Measurements from ENCODE around the gene C2orf49. TPM values are rescaled to one million over a fixed set of nuclear protein-coding genes. Genes with fewer than 3 reads are reported as not detected.
"Not testable (repeated sequence)": the region's sequence is repeated elsewhere in the genome, so short reads cannot be mapped to it uniquely, and the experiment has no call there.

Gene C2orf49
- total RNA-seq, 2 donors from 2014 or later, result 18.1 to 21.5 TPM

GRCh38 chr2:105327271-105327670, 10.1 kb upstream of the C2orf49 start:
- ATAC-seq; H3K27me3 Mint-ChIP-seq; H3K36me3 Mint-ChIP-seq (ENCODE audit: low read depth); H3K4me3 Mint-ChIP-seq; H3K9me3 ChIP-seq (ENCODE audit: control insufficient read depth, low read length, poor library complexity, severe bottlenecking); DNase-seq: not testable (repeated sequence)
- Mint-ChIP-seq H3K4me1 (peaks cover 35% of the 10 kb centered on the region), H3K27ac (peak overlapping the region; percentile 95)

- Mint-ChIP-seq H3K4me1 (peaks cover 32% of the 10 kb centered on the region), H3K27me3 (no peaks in the 10 kb centered on the region), H3K27ac (peak overlapping the region; percentile 95), H3K4me3 (peak overlapping the region; percentile 93), H3K36me3 (ENCODE audit: low read depth) (no peaks in the 10 kb centered on the region)
- no peaks in the 10 kb centered on the region for H3K9me3 ChIP-seq (ENCODE audit: control insufficient read depth, low read length, poor library complexity, severe bottlenecking)
- ATAC-seq (no peak), DNase-seq (no peak)
These were observed 9.7 kb upstream of the C2orf49 start for GRCh38 chr2:105327690-105328089.

- Mint-ChIP-seq H3K4me1 (peaks cover 28% of the 10 kb centered on the region), H3K27me3 (no peaks in the 10 kb centered on the region)
These were observed 8.8 kb upstream of the C2orf49 start for GRCh38 chr2:105328281-105329196.

GRCh38 chr2:105329197-105329554, 8.2 kb upstream of the C2orf49 start:
- DNase-seq (no peak), ATAC-seq (peak; percentile 32)
- Mint-ChIP-seq H3K36me3 (ENCODE audit: low read depth) (no peaks in the 10 kb centered on the region), H3K27ac (peak overlapping the region; percentile 95), H3K4me3 (peak overlapping the region; percentile 93), H3K4me1 (peaks cover 25% of the 10 kb centered on the region), H3K27me3 (no peaks in the 10 kb centered on the region)
- H3K9me3 ChIP-seq (ENCODE audit: control insufficient read depth, low read length, poor library complexity, severe bottlenecking), result no peaks in the 10 kb centered on the region

More at GRCh38 chr2:105328281-105329196, 8.8 kb upstream of the C2orf49 start:
- H3K9me3 ChIP-seq (ENCODE audit: control insufficient read depth, low read length, poor library complexity, severe bottlenecking), result no peaks in the 10 kb centered on the region
- no peak for ATAC-seq
- Mint-ChIP-seq H3K27ac (peak overlapping the region; percentile 95), H3K4me3 (peak overlapping the region; percentile 93), H3K36me3 (ENCODE audit: low read depth) (no peaks in the 10 kb centered on the region)
- no peak for DNase-seq

- Mint-ChIP-seq H3K36me3 (ENCODE audit: low read depth) (no peaks in the 10 kb centered on the region), H3K27me3 (no peaks in the 10 kb centered on the region), H3K4me3 (peak within 1 kb of the TSS; percentile 93), H3K27ac (peak within 1 kb of the TSS; percentile 95), H3K4me1 (peaks cover 23% of the 10 kb centered on the region)
- DNase-seq, result peak; percentile 53 to 62 (median 55)
- peak; percentile 91 for ATAC-seq
- H3K9me3 ChIP-seq (ENCODE audit: control insufficient read depth, low read length, poor library complexity, severe bottlenecking), result no peaks in the 10 kb centered on the region
These were observed 7.5 kb upstream of the C2orf49 start, which contains the start of gene TGFBRAP1 for GRCh38 chr2:105329561-105330495. TSS of gene TGFBRAP1 (minus strand) at chr2:105329735. CDS start at chr2:105308301, 21,434 bp downstream.

- H3K36me3 Mint-ChIP-seq (ENCODE audit: low read depth), result no peaks in the 10 kb centered on the region
- DNase-seq (no peak), ATAC-seq (no peak)
- H3K4me3 Mint-ChIP-seq, result no peak overlapping the region
- H3K9me3 ChIP-seq (ENCODE audit: control insufficient read depth, low read length, poor library complexity, severe bottlenecking), result no peaks in the 10 kb centered on the region
- H3K27me3 Mint-ChIP-seq, result no peaks in the 10 kb centered on the region
- peaks cover 23% of the 10 kb centered on the region for H3K4me1 Mint-ChIP-seq
- peak overlapping the region; percentile 95 for H3K27ac Mint-ChIP-seq
These were observed 6.5 kb upstream of the C2orf49 start for GRCh38 chr2:105330681-105331375.

- no peaks in the 10 kb centered on the region for H3K9me3 ChIP-seq (ENCODE audit: control insufficient read depth, low read length, poor library complexity, severe bottlenecking)
- no peak for ATAC-seq
- H3K4me3 Mint-ChIP-seq, result no peak overlapping the region
- H3K4me1 Mint-ChIP-seq, result peaks cover 27% of the 10 kb centered on the region
- no peak for DNase-seq
- no peaks in the 10 kb centered on the region for H3K27me3 Mint-ChIP-seq
- peaks cover 2% of the 10 kb centered on the region for H3K36me3 Mint-ChIP-seq (ENCODE audit: low read depth)
- H3K27ac Mint-ChIP-seq, result no peak overlapping the region
These were observed 3.1 kb upstream of the C2orf49 start for GRCh38 chr2:105334211-105334610.

GRCh38 chr2:105335469-105335868, 1.9 kb upstream of the C2orf49 start:
- no peaks in the 10 kb centered on the region for H3K27me3 Mint-ChIP-seq
- ATAC-seq (no peak), DNase-seq (no peak)
- peaks cover 28% of the 10 kb centered on the region for H3K4me1 Mint-ChIP-seq
- peaks cover 7% of the 10 kb centered on the region for H3K36me3 Mint-ChIP-seq (ENCODE audit: low read depth)
- peak overlapping the region; percentile 100 for H3K27ac Mint-ChIP-seq
- no peaks in the 10 kb centered on the region for H3K9me3 ChIP-seq (ENCODE audit: control insufficient read depth, low read length, poor library complexity, severe bottlenecking)
- H3K4me3 Mint-ChIP-seq, result no peak overlapping the region

- no peak for DNase-seq
- Mint-ChIP-seq H3K4me1 (peaks cover 27% of the 10 kb centered on the region), H3K27ac (peak overlapping the region; percentile 100), H3K36me3 (ENCODE audit: low read depth) (peaks cover 7% of the 10 kb centered on the region), H3K4me3 (peak overlapping the region; percentile 99), H3K27me3 (no peaks in the 10 kb centered on the region)
- H3K9me3 ChIP-seq (ENCODE audit: control insufficient read depth, low read length, poor library complexity, severe bottlenecking), result no peaks in the 10 kb centered on the region
- ATAC-seq, result no peak
These were observed 586 bp upstream of the C2orf49 start for GRCh38 chr2:105336786-105337121.

GRCh38 chr2:105338020-105338385, 663 bp downstream of the C2orf49 start:
- Mint-ChIP-seq H3K27me3 (no peaks in the 10 kb centered on the region), H3K36me3 (ENCODE audit: low read depth) (peaks cover 9% of the 10 kb centered on the region), H3K4me3 (peak overlapping the region; percentile 99), H3K27ac (peak overlapping the region; percentile 100), H3K4me1 (peaks cover 27% of the 10 kb centered on the region)
- DNase-seq (no peak), ATAC-seq (no peak)
- H3K9me3 ChIP-seq (ENCODE audit: control insufficient read depth, low read length, poor library complexity, severe bottlenecking), result no peaks in the 10 kb centered on the region

GRCh38 chr2:105339414-105339813, 2.1 kb downstream of the C2orf49 start:
- Mint-ChIP-seq H3K36me3 (ENCODE audit: low read depth) (peaks cover 9% of the 10 kb centered on the region), H3K4me3 (no peak overlapping the region), H3K4me1 (peaks cover 27% of the 10 kb centered on the region), H3K27ac (peak overlapping the region; percentile 100), H3K27me3 (no peaks in the 10 kb centered on the region)
- DNase-seq, result no peak
- no peaks in the 10 kb centered on the region for H3K9me3 ChIP-seq (ENCODE audit: control insufficient read depth, low read length, poor library complexity, severe bottlenecking)
- no peak for ATAC-seq

GRCh38 chr2:105344704-105345345, 7.5 kb downstream of the C2orf49 start:
- H3K9me3 ChIP-seq (ENCODE audit: control insufficient read depth, low read length, poor library complexity, severe bottlenecking), result no peaks in the 10 kb centered on the region
- DNase-seq (no peak), ATAC-seq (no peak)
- Mint-ChIP-seq H3K36me3 (ENCODE audit: low read depth) (peaks cover 12% of the 10 kb centered on the region), H3K27ac (peak overlapping the region; percentile 14), H3K4me3 (no peak overlapping the region), H3K27me3 (no peaks in the 10 kb centered on the region), H3K4me1 (peaks cover 8% of the 10 kb centered on the region)

Data from T-helper 17 cell (primary cell).